Measurements from ENCODE around the gene AGFG2.
A peak's percentile ranks its signal among the peaks of the same experiment; 100 is the strongest.

AGFG2 gene

DNA sequence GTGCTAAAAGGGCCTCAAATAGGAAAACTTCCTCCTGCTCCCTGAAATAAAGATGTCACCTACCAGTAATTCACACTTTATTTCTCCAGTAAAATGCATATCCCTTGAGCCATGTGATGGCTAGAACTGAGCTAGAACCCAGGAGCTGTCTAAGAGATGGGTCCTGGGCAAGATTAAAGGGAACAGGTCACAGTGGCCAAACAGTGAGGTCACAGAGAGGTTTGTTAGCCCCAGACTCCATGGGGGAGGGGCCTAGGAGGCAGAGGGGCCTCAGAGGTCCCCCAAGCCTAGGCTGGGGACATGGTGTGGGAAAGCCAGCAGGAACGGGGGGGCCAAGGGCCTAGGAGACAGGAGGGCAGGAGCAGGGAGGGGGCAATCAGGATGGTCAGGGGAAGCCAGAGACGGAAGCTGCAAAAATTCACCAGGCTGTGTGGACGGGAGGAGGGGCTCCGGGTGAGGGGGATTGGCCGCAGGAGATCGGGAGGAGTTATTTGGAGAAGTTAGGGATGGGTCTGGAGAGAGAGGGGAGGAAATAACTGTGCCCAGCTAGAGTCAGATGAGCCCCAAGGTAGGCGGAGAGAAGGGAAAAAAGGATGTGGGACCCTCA, 50.4 kb downstream of the AGFG2 start:
- TF ChIP-seq, protein P1, sequence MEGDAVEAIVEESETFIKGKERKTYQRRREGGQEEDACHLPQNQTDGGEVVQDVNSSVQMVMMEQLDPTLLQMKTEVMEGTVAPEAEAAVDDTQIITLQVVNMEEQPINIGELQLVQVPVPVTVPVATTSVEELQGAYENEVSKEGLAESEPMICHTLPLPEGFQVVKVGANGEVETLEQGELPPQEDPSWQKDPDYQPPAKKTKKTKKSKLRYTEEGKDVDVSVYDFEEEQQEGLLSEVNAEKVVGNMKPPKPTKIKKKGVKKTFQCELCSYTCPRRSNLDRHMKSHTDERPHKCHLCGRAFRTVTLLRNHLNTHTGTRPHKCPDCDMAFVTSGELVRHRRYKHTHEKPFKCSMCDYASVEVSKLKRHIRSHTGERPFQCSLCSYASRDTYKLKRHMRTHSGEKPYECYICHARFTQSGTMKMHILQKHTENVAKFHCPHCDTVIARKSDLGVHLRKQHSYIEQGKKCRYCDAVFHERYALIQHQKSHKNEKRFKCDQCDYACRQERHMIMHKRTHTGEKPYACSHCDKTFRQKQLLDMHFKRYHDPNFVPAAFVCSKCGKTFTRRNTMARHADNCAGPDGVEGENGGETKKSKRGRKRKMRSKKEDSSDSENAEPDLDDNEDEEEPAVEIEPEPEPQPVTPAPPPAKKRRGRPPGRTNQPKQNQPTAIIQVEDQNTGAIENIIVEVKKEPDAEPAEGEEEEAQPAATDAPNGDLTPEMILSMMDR (conservative IDR thresholded peaks at IDR 0.05; ENCODE audit: control insufficient read depth, insufficient read depth, low read depth, low read length): no peak
- DNase-seq (ENCODE audit: low read depth): no peak
- H3K4me3 ChIP-seq (ENCODE audit: control insufficient read depth, low read depth, low read length): no peak overlapping the region

DNA sequence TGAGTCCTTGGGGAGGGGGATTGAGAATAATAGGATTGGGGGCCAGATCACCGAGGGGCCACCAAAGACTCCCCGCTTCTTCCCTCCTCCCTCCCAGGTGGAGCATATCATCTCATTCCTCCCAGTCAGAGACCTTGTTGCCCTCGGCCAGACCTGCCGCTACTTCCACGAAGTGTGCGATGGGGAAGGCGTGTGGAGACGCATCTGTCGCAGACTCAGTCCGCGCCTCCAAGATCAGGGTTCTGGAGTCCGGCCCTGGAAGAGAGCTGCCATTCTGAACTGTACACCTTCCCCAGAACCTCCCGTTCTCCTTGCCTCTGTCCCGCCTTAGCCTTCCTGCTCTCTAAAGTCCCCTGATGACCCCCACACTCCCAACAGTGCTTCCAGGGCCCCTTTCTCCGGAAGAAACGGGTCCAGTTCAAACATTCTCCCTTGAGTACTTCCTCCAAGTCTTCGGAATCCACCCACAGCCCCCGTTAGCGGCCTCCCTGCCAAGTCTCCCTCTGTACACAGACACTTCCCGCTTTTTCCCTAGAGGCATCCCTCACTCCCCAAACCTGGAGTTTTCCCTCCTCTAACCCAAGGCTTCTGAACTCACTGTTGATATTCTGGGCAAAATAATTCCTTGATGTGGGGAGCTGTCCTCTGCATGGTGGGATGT, 51.2 kb downstream of the AGFG2 start:
- H3K4me3 ChIP-seq (ENCODE audit: control insufficient read depth, low read depth, low read length): no peak overlapping the region
- peak; percentile 19 for DNase-seq (ENCODE audit: low read depth)
- TF ChIP-seq, protein P1 (conservative IDR thresholded peaks at IDR 0.05; ENCODE audit: control insufficient read depth, insufficient read depth, low read depth, low read length): no peak

DNA sequence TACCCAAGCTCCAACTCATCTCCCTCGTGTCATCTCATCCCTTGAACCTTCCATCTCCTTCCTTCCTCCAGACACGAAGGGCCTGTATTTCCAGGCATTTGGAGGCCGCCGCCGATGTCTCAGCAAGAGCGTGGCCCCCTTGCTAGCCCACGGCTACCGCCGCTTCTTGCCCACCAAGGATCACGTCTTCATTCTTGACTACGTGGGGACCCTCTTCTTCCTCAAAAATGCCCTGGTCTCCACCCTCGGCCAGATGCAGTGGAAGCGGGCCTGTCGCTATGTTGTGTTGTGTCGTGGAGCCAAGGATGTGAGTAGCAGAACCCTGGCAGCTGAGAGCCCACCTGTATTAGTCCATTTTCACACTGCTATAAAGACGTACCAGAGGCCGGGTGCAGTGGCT, 52.6 kb downstream of the AGFG2 start:
- H3K4me3 ChIP-seq (ENCODE audit: control insufficient read depth, low read depth, low read length): no peak overlapping the region
- no peak for DNase-seq (ENCODE audit: low read depth)
- TF ChIP-seq, protein P1 (conservative IDR thresholded peaks at IDR 0.05; ENCODE audit: control insufficient read depth, insufficient read depth, low read depth, low read length): no peak

DNA sequence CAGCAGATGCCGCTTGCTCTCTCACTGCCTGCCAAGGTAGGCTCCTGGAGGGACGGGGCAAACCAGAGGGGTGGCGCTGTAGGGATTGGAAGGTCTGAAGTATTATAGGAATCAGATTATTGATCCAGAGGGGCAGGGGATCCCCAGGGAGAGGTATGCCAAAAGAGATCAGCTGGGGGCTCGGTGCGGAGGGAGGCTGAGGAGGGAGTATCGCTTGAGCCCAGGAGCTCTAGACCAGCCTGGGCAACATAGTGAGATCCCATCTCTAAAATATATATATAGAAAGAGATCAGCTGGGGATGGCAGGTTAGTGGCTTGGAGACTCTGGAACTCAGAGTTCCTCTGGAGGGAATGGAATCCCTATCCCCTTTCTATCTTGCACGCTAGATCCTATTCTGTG, 56.2 kb downstream of the AGFG2 start:
- DNase-seq (ENCODE audit: low read depth): no peak
- TF ChIP-seq, protein P1 (conservative IDR thresholded peaks at IDR 0.05; ENCODE audit: control insufficient read depth, insufficient read depth, low read depth, low read length): no peak
- H3K4me3 ChIP-seq (ENCODE audit: control insufficient read depth, low read depth, low read length): no peak overlapping the region

DNA sequence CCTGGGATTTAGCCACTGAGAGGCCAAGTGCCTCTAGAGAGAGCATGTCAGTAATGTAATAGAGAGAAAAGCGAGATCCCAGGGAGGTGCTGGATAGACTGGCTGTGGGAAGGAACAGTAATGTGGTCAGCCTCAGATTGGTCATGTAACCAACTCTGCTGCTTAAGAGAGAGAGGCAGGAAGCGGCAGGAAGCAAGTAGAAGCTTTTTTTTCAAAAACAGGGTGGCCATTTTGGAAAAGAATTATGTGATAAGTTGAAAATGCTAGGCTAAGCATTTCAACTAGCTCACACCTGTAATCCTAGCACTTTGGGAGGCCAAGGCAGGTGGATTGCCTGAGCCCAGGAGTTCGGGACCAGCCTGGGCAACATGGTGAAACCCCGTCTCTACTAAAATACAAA, 59.4 kb downstream of the AGFG2 start:
- TF ChIP-seq, protein P1 (conservative IDR thresholded peaks at IDR 0.05; ENCODE audit: control insufficient read depth, insufficient read depth, low read depth, low read length): no peak
- peak; percentile 35 for DNase-seq (ENCODE audit: low read depth)
- no peak overlapping the region for H3K4me3 ChIP-seq (ENCODE audit: control insufficient read depth, low read depth, low read length)

DNA sequence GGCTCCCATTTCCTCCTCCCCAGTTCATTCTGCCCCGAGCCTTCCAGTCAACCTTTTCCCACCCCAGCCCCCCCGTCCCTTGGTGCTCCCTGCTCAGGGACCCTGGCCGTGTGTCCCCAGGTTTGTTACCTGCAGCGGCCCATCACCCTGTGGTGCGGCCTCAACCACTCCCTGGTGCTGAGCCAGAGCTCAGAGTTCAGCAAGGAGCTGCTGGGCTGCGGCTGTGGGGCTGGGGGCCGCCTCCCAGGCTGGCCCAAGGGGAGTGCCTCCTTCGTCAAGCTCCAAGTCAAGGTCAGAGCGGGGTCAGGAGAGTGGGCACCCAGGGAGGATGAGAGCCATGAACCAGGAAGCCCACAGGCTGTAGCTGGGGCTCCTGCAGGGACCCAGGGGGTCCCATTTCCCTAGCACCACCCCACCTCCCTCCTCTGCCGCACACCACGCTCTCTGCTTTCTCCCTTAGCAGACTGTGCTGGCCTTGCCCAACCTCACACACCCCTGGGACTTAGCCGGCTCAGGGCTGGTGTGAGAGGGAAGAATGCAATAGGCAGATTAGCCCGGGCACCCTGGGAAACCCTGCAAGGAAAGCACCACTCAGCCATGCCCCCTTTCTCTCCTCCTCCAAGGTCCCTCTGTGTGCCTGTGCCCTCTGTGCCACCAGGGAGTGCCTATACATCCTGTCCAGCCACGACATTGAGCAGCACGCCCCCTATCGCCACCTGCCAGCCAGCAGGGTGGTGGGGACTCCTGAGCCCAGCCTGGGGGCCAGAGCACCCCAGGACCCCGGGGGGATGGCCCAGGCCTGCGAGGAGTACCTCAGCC, 61.1 kb downstream of the AGFG2 start:
- DNase-seq (ENCODE audit: low read depth): no peak
- H3K4me3 ChIP-seq (ENCODE audit: control insufficient read depth, low read depth, low read length): no peak overlapping the region
- TF ChIP-seq, protein P1 (conservative IDR thresholded peaks at IDR 0.05; ENCODE audit: control insufficient read depth, insufficient read depth, low read depth, low read length): no peak

Measured in fibroblast of mammary gland (primary cell).